ENCODE results near the gene GRIN3B.

DNA sequence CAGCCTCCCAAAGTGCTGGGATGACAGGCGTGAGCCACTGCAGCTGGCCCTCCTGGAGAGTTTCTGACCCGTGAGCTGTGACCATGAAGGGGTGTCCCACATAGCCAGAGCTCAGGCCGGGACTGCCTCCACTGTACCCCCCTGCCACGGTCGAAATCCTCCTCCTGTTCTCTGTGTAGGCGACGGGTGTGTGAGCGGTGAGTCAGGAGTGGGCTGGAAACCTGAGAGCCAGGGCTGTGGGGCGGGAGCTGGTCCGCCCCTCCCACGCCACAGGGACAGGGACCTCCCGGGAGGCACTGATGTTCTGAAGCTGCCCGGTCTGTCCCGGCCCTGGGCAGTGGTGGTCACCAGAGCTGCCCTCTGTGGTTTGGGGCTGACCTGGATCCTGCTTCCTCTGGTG is 12.1 kb upstream of the GRIN3B start:
- TF ChIP-seq, protein P1, sequence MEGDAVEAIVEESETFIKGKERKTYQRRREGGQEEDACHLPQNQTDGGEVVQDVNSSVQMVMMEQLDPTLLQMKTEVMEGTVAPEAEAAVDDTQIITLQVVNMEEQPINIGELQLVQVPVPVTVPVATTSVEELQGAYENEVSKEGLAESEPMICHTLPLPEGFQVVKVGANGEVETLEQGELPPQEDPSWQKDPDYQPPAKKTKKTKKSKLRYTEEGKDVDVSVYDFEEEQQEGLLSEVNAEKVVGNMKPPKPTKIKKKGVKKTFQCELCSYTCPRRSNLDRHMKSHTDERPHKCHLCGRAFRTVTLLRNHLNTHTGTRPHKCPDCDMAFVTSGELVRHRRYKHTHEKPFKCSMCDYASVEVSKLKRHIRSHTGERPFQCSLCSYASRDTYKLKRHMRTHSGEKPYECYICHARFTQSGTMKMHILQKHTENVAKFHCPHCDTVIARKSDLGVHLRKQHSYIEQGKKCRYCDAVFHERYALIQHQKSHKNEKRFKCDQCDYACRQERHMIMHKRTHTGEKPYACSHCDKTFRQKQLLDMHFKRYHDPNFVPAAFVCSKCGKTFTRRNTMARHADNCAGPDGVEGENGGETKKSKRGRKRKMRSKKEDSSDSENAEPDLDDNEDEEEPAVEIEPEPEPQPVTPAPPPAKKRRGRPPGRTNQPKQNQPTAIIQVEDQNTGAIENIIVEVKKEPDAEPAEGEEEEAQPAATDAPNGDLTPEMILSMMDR (IDR thresholded peaks at IDR 0.05): no peak
- no peak for TF ChIP-seq POLR2A (IDR thresholded peaks at IDR 0.05)

Measured in uterus (tissue), 2 donors.